Measurements from ENCODE around the gene TRIM33.
"Not testable (repeated sequence)": the region's sequence is repeated elsewhere in the genome, so short reads cannot be mapped to it uniquely, and the experiment has no call there.

TRIM33 gene

DNA sequence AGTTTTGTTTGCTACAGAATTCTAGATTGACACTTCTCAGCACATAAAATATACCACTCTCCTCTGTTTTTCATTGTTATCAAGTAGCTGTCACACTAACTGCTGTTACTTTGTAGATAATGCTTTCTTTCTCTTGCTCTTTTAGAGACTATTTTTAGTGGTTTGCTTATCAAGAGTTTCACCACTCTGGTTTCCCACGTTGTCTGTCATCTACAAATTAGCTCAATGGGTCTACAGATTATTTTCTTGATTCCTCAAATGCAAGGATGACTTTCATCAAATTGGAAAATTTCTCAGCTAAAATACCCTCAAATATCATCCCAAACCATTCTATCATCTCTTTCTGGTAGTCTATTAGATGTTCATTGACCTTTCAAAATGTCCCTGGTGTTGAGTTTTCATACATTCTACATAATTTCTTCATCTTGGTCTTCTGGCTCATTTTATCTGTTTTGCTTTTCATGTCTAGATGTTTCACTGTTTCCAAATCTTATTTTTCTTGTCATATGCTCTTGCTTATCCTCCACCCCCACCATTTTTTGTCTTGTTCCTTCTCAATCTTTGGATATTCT lies 122.5 kb downstream of the TRIM33 start:
- H2BK12ac ChIP-seq (ENCODE audit: low read length), result no peak overlapping the region
- no peak overlapping the region for H2BK120ac ChIP-seq (ENCODE audit: low read depth, low read length)
- no peak overlapping the region for H3K4me2 ChIP-seq (ENCODE audit: insufficient read depth, low read length, poor library complexity, severe bottlenecking)
- H3K4me1 ChIP-seq (ENCODE audit: control insufficient read depth in 2 of 2, insufficient read depth in 1 of 2, low read depth in 1 of 2, low read length in 2 of 2), result peaks cover 0 to 2% of the 10 kb centered on the region in 2 donors
- no peaks in the 10 kb centered on the region for H3K79me1 ChIP-seq (ENCODE audit: low read depth, low read length)
- H3K27me3 ChIP-seq (ENCODE audit: control insufficient read depth in 3 of 3, insufficient read depth in 3 of 3, low read depth in 1 of 3, low read length in 3 of 3), result no peaks in the 10 kb centered on the region
- H3K4ac ChIP-seq (ENCODE audit: low read length), result no peak overlapping the region
- peaks cover 0 to 39% of the 10 kb centered on the region in 2 donors for H3K36me3 ChIP-seq (replicated peaks in 1 of 2; ENCODE audit: control insufficient read depth in 2 of 2, insufficient read depth in 2 of 2, low read length in 2 of 2)
- no peak overlapping the region for H3K14ac ChIP-seq (ENCODE audit: low read length)
- WGBS, 2 donors (ENCODE audit: extremely low coverage in 2 of 2, insufficient read length in 2 of 2, insufficient replicate concordance in 1 of 2), result no CpG with 5 or more reads among the region's 1 CpG
- no peak overlapping the region for H3K4me3 ChIP-seq (ENCODE audit: low read length in 2 of 2)
- no peak overlapping the region for H3K23ac ChIP-seq (ENCODE audit: low read depth, low read length, poor library complexity)
- H2BK5ac ChIP-seq (ENCODE audit: low read length), result no peak overlapping the region
- H3K18ac ChIP-seq (ENCODE audit: low read length), result no peak overlapping the region
- DNase-seq (ENCODE audit: low spot score), result no peak
- H3K27ac ChIP-seq (replicated peaks; ENCODE audit: low read length), result no peak overlapping the region
- H4K8ac ChIP-seq (ENCODE audit: low read depth, low read length), result no peak overlapping the region
- H3K9ac ChIP-seq (ENCODE audit: low read depth, low read length, poor library complexity), result no peak overlapping the region
- no peak overlapping the region for H4K91ac ChIP-seq (ENCODE audit: low read depth, low read length, poor library complexity)
- H2AFZ ChIP-seq (ENCODE audit: low read length), result no peak overlapping the region
- no peak overlapping the region for H2BK15ac ChIP-seq (ENCODE audit: low read length)
- no peaks in the 10 kb centered on the region for H3K9me3 ChIP-seq (replicated peaks in 1 of 2; ENCODE audit: control insufficient read depth in 2 of 2, insufficient read depth in 1 of 2, low read depth in 1 of 2, low read length in 2 of 2)
- no peak overlapping the region for H2AK5ac ChIP-seq (ENCODE audit: low read depth, low read length)

DNA sequence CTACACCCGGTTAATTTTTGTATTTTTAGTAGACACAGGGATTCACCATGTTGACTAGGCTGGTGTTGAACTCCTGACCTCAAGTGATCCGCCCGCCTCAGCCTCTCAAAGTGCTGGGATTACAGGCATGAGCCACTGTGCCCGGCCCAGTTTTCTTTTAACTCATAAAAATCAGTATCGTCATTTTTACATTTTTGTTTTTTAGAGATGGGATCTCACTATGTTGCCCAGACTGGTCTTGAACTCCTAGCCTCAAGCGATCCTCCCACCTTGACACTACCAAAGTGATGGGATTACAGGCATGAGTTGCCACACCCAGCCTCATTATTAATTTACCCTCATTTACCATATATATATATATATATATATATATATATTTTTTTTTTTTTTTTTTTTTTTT lies 123.4 kb downstream of the TRIM33 start:
- H2BK5ac ChIP-seq (ENCODE audit: low read length); H3K18ac ChIP-seq (ENCODE audit: low read length); H3K4me1 ChIP-seq (ENCODE audit: control insufficient read depth in 2 of 2, insufficient read depth in 1 of 2, low read depth in 1 of 2, low read length in 2 of 2); H3K9me3 ChIP-seq (replicated peaks in 1 of 2; ENCODE audit: control insufficient read depth in 2 of 2, insufficient read depth in 1 of 2, low read depth in 1 of 2, low read length in 2 of 2); H4K91ac ChIP-seq (ENCODE audit: low read depth, low read length, poor library complexity); H3K27me3 ChIP-seq (ENCODE audit: control insufficient read depth in 3 of 3, insufficient read depth in 3 of 3, low read depth in 1 of 3, low read length in 3 of 3); H3K9ac ChIP-seq (ENCODE audit: low read depth, low read length, poor library complexity); H4K8ac ChIP-seq (ENCODE audit: low read depth, low read length); H3K27ac ChIP-seq (replicated peaks; ENCODE audit: low read length); H3K23ac ChIP-seq (ENCODE audit: low read depth, low read length, poor library complexity); H3K79me1 ChIP-seq (ENCODE audit: low read depth, low read length); H3K4me3 ChIP-seq (ENCODE audit: low read length in 2 of 2); H2BK120ac ChIP-seq (ENCODE audit: low read depth, low read length); H2BK12ac ChIP-seq (ENCODE audit: low read length); H3K4me2 ChIP-seq (ENCODE audit: insufficient read depth, low read length, poor library complexity, severe bottlenecking); H3K14ac ChIP-seq (ENCODE audit: low read length); H3K4ac ChIP-seq (ENCODE audit: low read length); H2AFZ ChIP-seq (ENCODE audit: low read length); H2AK5ac ChIP-seq (ENCODE audit: low read depth, low read length); DNase-seq (ENCODE audit: low spot score); H2BK15ac ChIP-seq (ENCODE audit: low read length): not testable (repeated sequence)
- WGBS, 2 donors (ENCODE audit: extremely low coverage in 2 of 2, insufficient read length in 2 of 2, insufficient replicate concordance in 1 of 2), result no CpG with 5 or more reads among the region's 6 CpGs
- H3K36me3 ChIP-seq (replicated peaks in 1 of 2; ENCODE audit: control insufficient read depth in 2 of 2, insufficient read depth in 2 of 2, low read length in 2 of 2), result peaks cover 0 to 30% of the 10 kb centered on the region in 2 donors

DNA sequence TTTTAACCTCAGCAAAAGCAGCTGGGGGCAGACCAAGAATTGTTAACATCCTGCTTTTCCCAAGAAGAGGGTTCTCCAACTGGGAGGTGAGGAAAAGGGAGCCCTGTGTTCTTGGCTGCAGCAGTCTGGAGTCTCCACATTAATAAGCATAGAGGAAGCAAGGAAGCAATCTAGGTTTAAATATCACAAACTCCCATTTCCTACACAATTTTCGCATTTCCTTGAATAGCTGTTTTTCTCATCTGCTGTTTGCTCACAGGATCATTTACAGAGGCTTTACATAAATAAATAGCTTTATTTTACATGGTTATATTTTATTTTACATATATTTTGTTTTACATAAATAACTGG lies 124.0 kb downstream of the TRIM33 start:
- no CpG with 5 or more reads among the region's 1 CpG for WGBS, 2 donors (ENCODE audit: extremely low coverage in 2 of 2, insufficient read length in 2 of 2, insufficient replicate concordance in 1 of 2)
- H4K8ac ChIP-seq (ENCODE audit: low read depth, low read length), result no peak overlapping the region
- H4K91ac ChIP-seq (ENCODE audit: low read depth, low read length, poor library complexity), result no peak overlapping the region
- H3K14ac ChIP-seq (ENCODE audit: low read length), result no peak overlapping the region
- no peaks in the 10 kb centered on the region for H3K27me3 ChIP-seq (ENCODE audit: control insufficient read depth in 3 of 3, insufficient read depth in 3 of 3, low read depth in 1 of 3, low read length in 3 of 3)
- no peak overlapping the region for H3K23ac ChIP-seq (ENCODE audit: low read depth, low read length, poor library complexity)
- H3K36me3 ChIP-seq (replicated peaks in 1 of 2; ENCODE audit: control insufficient read depth in 2 of 2, insufficient read depth in 2 of 2, low read length in 2 of 2), result peaks cover 0 to 24% of the 10 kb centered on the region in 2 donors
- H2BK120ac ChIP-seq (ENCODE audit: low read depth, low read length), result no peak overlapping the region
- H3K4me2 ChIP-seq (ENCODE audit: insufficient read depth, low read length, poor library complexity, severe bottlenecking), result no peak overlapping the region
- no peak overlapping the region for H2BK5ac ChIP-seq (ENCODE audit: low read length)
- no peaks in the 10 kb centered on the region for H3K9me3 ChIP-seq (replicated peaks in 1 of 2; ENCODE audit: control insufficient read depth in 2 of 2, insufficient read depth in 1 of 2, low read depth in 1 of 2, low read length in 2 of 2)
- H3K9ac ChIP-seq (ENCODE audit: low read depth, low read length, poor library complexity), result no peak overlapping the region
- DNase-seq (ENCODE audit: low spot score), result no peak
- H3K4me3 ChIP-seq (ENCODE audit: low read length in 2 of 2), result no peak overlapping the region
- no peaks in the 10 kb centered on the region for H3K79me1 ChIP-seq (ENCODE audit: low read depth, low read length)
- peaks cover 0 to 2% of the 10 kb centered on the region in 2 donors for H3K4me1 ChIP-seq (ENCODE audit: control insufficient read depth in 2 of 2, insufficient read depth in 1 of 2, low read depth in 1 of 2, low read length in 2 of 2)
- no peak overlapping the region for H3K4ac ChIP-seq (ENCODE audit: low read length)
- no peak overlapping the region for H3K18ac ChIP-seq (ENCODE audit: low read length)
- H2BK12ac ChIP-seq (ENCODE audit: low read length), result no peak overlapping the region
- H3K27ac ChIP-seq (replicated peaks; ENCODE audit: low read length), result no peak overlapping the region
- no peak overlapping the region for H2AK5ac ChIP-seq (ENCODE audit: low read depth, low read length)
- no peak overlapping the region for H2BK15ac ChIP-seq (ENCODE audit: low read length)
- H2AFZ ChIP-seq (ENCODE audit: low read length), result no peak overlapping the region

DNA sequence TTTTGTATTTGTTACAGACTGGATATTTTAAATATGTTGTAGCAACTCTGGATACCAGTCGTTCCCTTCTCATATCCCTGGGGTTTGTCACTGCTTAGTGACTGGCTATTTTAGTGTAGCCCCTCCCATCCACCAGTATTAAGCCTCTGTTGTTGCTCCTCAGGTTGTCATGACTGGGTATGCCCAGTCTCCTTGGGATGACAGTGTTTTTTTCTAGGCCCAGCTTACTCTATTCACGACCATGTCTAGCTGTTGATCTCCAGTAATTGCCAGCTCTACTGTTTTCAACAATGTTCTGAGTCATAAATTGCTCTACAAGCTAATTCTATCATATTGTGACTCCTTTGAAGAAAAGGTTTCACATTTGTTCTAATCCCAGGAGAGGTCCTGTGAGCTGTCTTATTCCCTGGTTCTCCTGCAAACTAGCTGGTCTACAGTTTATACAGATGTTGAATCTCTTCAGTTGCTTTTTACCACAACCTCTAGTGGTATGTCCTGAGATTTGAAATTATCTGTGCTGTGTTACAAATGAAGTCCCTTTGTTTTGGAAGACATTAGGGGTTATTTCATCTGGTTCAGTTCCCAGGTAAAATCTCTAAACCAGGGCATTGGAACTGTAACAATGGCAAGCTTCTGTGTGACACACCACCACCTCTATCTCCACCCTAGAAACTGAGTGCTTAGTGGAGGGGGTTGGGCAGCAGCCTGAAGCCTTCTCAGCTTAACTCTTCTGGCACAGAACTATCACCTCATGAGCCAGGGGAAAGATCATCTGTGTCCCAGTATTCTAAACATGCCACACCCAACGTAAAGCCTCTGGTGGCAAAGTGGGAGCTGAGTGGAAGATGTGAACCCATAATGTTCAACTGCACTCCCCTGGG lies 124.6 kb downstream of the TRIM33 start:
- Histone ChIP-seq H3K14ac (ENCODE audit: low read length) (no peak overlapping the region), H3K4me3 (ENCODE audit: low read length in 2 of 2) (no peak overlapping the region), H3K36me3 (replicated peaks in 1 of 2; ENCODE audit: control insufficient read depth in 2 of 2, insufficient read depth in 2 of 2, low read length in 2 of 2) (peaks cover 0 to 19% of the 10 kb centered on the region in 2 donors), H3K9me3 (replicated peaks in 1 of 2; ENCODE audit: control insufficient read depth in 2 of 2, insufficient read depth in 1 of 2, low read depth in 1 of 2, low read length in 2 of 2) (no peaks in the 10 kb centered on the region), H3K23ac (ENCODE audit: low read depth, low read length, poor library complexity) (no peak overlapping the region), H3K4ac (ENCODE audit: low read length) (no peak overlapping the region), H3K4me2 (ENCODE audit: insufficient read depth, low read length, poor library complexity, severe bottlenecking) (no peak overlapping the region), H2BK120ac (ENCODE audit: low read depth, low read length) (no peak overlapping the region), H3K79me1 (ENCODE audit: low read depth, low read length) (no peaks in the 10 kb centered on the region), H2BK12ac (ENCODE audit: low read length) (no peak overlapping the region), H3K18ac (ENCODE audit: low read length) (no peak overlapping the region), H3K27me3 (ENCODE audit: control insufficient read depth in 3 of 3, insufficient read depth in 3 of 3, low read depth in 1 of 3, low read length in 3 of 3) (no peaks in the 10 kb centered on the region), H3K27ac (replicated peaks; ENCODE audit: low read length) (no peak overlapping the region), H2BK15ac (ENCODE audit: low read length) (no peak overlapping the region), H4K8ac (ENCODE audit: low read depth, low read length) (no peak overlapping the region), H3K9ac (ENCODE audit: low read depth, low read length, poor library complexity) (no peak overlapping the region), H2AFZ (ENCODE audit: low read length) (no peak overlapping the region), H2AK5ac (ENCODE audit: low read depth, low read length) (no peak overlapping the region), H4K91ac (ENCODE audit: low read depth, low read length, poor library complexity) (no peak overlapping the region), H3K4me1 (ENCODE audit: control insufficient read depth in 2 of 2, insufficient read depth in 1 of 2, low read depth in 1 of 2, low read length in 2 of 2) (peaks cover 0 to 2% of the 10 kb centered on the region in 2 donors), H2BK5ac (ENCODE audit: low read length) (no peak overlapping the region)
- no CpG with 5 or more reads among the region's 3 CpGs for WGBS, 2 donors (ENCODE audit: extremely low coverage in 2 of 2, insufficient read length in 2 of 2, insufficient replicate concordance in 1 of 2)
- DNase-seq (ENCODE audit: low spot score), result no peak

All from neuronal stem cell (in vitro differentiated cells).